Fibroblast of skin of abdomen (primary cell): Measurements from ENCODE around the gene PCP4.

Experiments
- DNase-seq: peaks from one replicate; pipeline ENCODE4 v3.0.0-alpha.2; 2013

Gene PCP4

DNA sequence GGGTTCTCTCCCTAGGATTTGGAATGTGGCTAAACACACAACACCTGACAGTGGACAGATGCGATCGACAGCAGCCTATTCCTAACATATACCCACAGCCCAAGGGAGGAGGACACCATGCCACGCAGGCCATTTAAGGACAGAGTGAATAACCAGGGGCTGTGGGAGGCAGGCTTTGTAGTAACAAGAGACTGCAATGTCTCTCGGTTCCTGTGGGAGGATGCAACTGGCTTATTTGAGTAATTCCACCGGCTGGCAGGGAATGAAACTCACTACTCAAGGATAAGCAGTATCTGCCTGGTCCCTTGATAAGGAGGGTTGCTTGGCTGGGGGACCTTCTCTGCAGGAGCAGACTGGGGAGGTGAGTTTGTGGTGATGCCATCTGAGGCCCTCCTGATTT, 109.6 kb downstream of the PCP4 start:
- DNase-seq = no peak
